CD4-positive, CD25-positive, alpha-beta regulatory T cell (primary cell): ENCODE data around the gene HIVEP3. TPM values are rescaled to one million over a fixed set of nuclear protein-coding genes. Genes with fewer than 3 reads are reported as not detected.
A peak's percentile ranks its signal among the peaks of the same experiment; 100 is the strongest.

Experiments
- ATAC-seq, 2 donors: fragments of 150-1000 bp; cut with Tn5 transposase; one replicate each; pipeline ENCODE4 v1.10.0; 2021; ENCODE audit warnings: low read depth in 2 of 2, moderate number of reproducible peaks in 2 of 2, moderate library complexity in 1 of 2
- DNase-seq, 3 donors: peaks; one replicate each; pipeline versions ENCODE4 v3.0.0 to v3.0.0-alpha.2; 2012 to 2022; ENCODE audit warnings: mixed read lengths in 1 of 3
- H3K27ac ChIP-seq: one replicate; pipeline ENCODE4 v1.7.0; 2013; ENCODE audit warnings: mild to moderate bottlenecking, low read length; ENCODE audit not compliant: insufficient read depth, poor library complexity, severe bottlenecking
- H3K27me3 ChIP-seq: one replicate; pipeline ENCODE4 v1.7.0; 2013; ENCODE audit warnings: low read length; ENCODE audit not compliant: control insufficient read depth, insufficient read depth
- H3K36me3 ChIP-seq: one replicate; pipeline ENCODE4 v1.7.0; 2013; ENCODE audit warnings: mild to moderate bottlenecking, low read length, moderate library complexity; ENCODE audit not compliant: control insufficient read depth, insufficient read depth
- H3K4me1 ChIP-seq: 2 replicates; pipeline ENCODE4 v1.7.0; 2013; ENCODE audit warnings: mild to moderate bottlenecking, low read length; ENCODE audit not compliant: insufficient read depth, control insufficient read depth, poor library complexity, severe bottlenecking
- H3K4me3 ChIP-seq: one replicate; pipeline ENCODE4 v1.7.0; 2013; ENCODE audit warnings: low read depth, mild to moderate bottlenecking, low read length, moderate library complexity
- H3K9me3 ChIP-seq, 2 experiments: 1 replicate in 1 of 2; 2 replicates in 1 of 2; pipeline ENCODE4 v1.7.0; 2013; ENCODE audit warnings: low read length in 2 of 2, mild to moderate bottlenecking in 1 of 2, moderate library complexity in 1 of 2; ENCODE audit not compliant: control insufficient read depth in 2 of 2
- H3K27ac Mint-ChIP-seq, 3 donors: one replicate each; pipeline ENCODE4 v1.8.0; 2020 to 2022; ENCODE audit warnings: mild to moderate bottlenecking in 3 of 3, mixed read lengths in 3 of 3, moderate library complexity in 2 of 3
- H3K27me3 Mint-ChIP-seq: one replicate; pipeline ENCODE4 v1.8.0; 2022; ENCODE audit warnings: mild to moderate bottlenecking, mixed read lengths
- H3K36me3 Mint-ChIP-seq: one replicate; pipeline ENCODE4 v1.8.0; 2020; ENCODE audit warnings: mixed read lengths
- H3K4me1 Mint-ChIP-seq, 4 donors: one replicate each; pipeline ENCODE4 v1.8.0; 2020 to 2022; ENCODE audit warnings: mixed read lengths in 4 of 4, mild to moderate bottlenecking in 1 of 4
- H3K4me3 Mint-ChIP-seq, 4 donors: one replicate each; pipeline ENCODE4 v1.8.0; 2020 to 2022; ENCODE audit warnings: mild to moderate bottlenecking in 4 of 4, mixed read lengths in 4 of 4, moderate library complexity in 3 of 4
- H3K9me3 Mint-ChIP-seq, 7 donors: one replicate each; pipeline ENCODE4 v1.8.0; 2020 to 2022; ENCODE audit warnings: mixed read lengths in 7 of 7, mild to moderate bottlenecking in 3 of 7, moderate library complexity in 2 of 7
- polyA plus RNA-seq, 4 donors: library from polyadenylated mRNA; unstranded; fragments of 300-500 nt; fragmentation: Illumina TruSeq; gene quantifications; one replicate each; pipeline ENCODE4 v1.2.3, GENCODE V29; 2021
- total RNA-seq: library from RNA; stranded (reverse); gene quantifications from one replicate; pipeline ENCODE4 v1.2.3, GENCODE V29; 2022

The HIVEP3 gene
- total and polyA plus RNA-seq, 5 donors from 2014 or later: 3.9 to 17.2 (median 7.5) TPM

DNA sequence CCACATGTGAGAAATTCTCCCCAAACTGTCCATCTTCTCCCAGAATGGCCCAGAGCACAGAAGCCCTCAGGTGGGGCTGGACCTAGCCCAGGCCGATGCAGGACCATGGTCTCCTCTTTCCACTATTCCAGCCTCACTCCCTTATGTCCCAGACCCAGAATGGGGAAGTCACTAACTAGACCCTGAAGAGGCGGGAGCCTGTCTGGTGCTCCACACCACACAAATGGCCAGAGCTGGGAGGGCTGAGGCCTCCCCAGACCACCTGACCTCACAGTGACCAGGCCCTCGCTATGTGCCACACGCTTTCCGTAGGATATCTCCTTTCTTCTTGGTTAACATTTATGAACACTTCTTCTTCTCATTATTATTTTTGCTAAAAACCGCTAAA, 379.3 kb downstream of the HIVEP3 start:
- peaks cover 4 to 21% (median 12%) of the 10 kb centered on the region in 4 donors for H3K4me1 Mint-ChIP-seq

DNA sequence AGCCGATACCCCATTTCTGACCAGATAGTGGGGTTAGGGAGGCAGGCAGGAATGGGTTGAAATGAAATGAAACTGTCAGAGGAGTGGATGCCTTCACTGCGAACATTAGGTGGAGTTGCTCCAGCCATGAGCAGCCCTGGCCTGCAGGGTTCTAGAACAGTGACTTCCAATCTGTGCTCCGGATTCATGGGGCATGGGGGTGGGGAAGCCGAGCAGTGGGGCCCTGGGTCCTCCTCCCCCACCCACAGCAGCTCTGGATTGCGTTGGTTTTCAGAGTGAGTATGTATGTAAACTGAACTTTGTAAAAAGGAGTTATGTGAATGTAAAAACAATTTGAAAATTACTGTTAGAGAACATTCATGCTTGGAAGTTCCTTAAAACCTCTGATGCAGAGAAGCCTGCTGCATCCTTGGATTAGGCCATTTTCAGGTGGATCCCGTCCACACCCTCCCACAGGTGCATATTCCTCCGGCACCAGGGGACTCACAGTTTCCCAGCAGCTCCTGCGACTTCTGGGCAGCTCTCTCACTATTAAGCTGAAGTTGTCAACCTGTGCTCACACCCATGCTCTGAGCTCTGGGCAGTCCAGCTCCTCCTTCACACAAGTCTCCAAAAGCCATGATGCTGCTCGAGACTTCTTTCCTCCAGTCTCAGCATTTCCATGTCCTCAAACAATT, 379.8 kb downstream of the HIVEP3 start:
- Histone ChIP-seq H3K36me3 (peaks cover 6% of the 10 kb centered on the region), H3K4me3 (no peak overlapping the region), H3K4me1 (no peaks in the 10 kb centered on the region), H3K27me3 (no peaks in the 10 kb centered on the region), H3K27ac (no peak overlapping the region), H3K9me3 (no peaks in the 10 kb centered on the region)
- Mint-ChIP-seq H3K4me3 (no peak overlapping the region), H3K4me1 (peaks cover 4 to 21% (median 12%) of the 10 kb centered on the region in 4 donors), H3K9me3 (peaks cover 0 to 2% (median 0%) of the 10 kb centered on the region in 7 donors), H3K36me3 (peaks cover 32% of the 10 kb centered on the region), H3K27ac (peak overlapping the region in 1 of 3 donors; percentile 20), H3K27me3 (no peaks in the 10 kb centered on the region)
- ATAC-seq (no peak), DNase-seq (no peak)

More for the DNA sequence above, 379.3 kb downstream of the HIVEP3 start:
- Histone ChIP-seq H3K36me3 (peaks cover 8% of the 10 kb centered on the region), H3K4me3 (no peak overlapping the region), H3K9me3 (no peaks in the 10 kb centered on the region), H3K27me3 (no peaks in the 10 kb centered on the region), H3K4me1 (no peaks in the 10 kb centered on the region), H3K27ac (no peak overlapping the region)
- H3K9me3 Mint-ChIP-seq: no peaks in the 10 kb centered on the region
- DNase-seq (no peak), ATAC-seq (no peak)
- H3K27ac Mint-ChIP-seq: peak overlapping the region in 1 of 3 donors; percentile 75
- H3K4me3 Mint-ChIP-seq: no peak overlapping the region
- H3K36me3 Mint-ChIP-seq: peaks cover 28% of the 10 kb centered on the region
- no peaks in the 10 kb centered on the region for H3K27me3 Mint-ChIP-seq

DNA sequence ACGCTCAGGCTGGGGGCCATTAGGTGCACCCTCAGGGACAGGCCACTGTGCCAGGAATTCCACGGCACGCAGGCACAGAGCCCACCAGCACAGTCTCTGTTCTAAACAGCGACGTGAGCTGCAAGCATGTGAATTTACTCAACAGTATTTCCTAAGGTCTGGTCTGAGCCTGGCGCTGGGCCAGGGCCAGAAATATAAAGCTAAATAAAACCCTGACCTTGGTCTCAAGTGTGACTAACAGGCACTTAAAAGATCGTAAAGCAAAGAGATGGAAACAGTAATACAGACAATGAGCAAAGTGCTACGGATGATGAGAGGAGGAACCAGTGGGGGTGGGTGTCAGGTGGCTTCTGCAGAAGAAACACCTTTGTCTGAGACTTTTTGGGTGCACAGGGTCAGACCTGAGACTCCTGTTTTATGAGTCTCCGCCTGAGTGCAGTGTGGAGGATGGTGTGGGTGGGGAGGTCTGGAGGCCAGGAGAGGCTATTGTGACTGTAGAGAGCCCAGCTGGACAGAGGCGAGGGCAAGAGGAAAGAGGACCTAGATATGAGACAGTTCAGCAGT, 380.9 kb downstream of the HIVEP3 start:
- peaks cover 4% of the 10 kb centered on the region for H3K36me3 ChIP-seq
- Mint-ChIP-seq H3K4me3 (no peak overlapping the region), H3K36me3 (peaks cover 33% of the 10 kb centered on the region), H3K9me3 (peaks cover 0 to 4% (median 0%) of the 10 kb centered on the region in 7 donors), H3K27me3 (no peaks in the 10 kb centered on the region), H3K4me1 (peaks cover 4 to 21% (median 10%) of the 10 kb centered on the region in 4 donors), H3K27ac (peak overlapping the region; percentile 2 to 16 (median 16))
- ATAC-seq (no peak), DNase-seq (no peak)
- no peaks in the 10 kb centered on the region for H3K27me3 ChIP-seq
- no peaks in the 10 kb centered on the region for H3K9me3 ChIP-seq
- H3K27ac ChIP-seq: no peak overlapping the region
- H3K4me1 ChIP-seq: no peaks in the 10 kb centered on the region
- no peak overlapping the region for H3K4me3 ChIP-seq

DNA sequence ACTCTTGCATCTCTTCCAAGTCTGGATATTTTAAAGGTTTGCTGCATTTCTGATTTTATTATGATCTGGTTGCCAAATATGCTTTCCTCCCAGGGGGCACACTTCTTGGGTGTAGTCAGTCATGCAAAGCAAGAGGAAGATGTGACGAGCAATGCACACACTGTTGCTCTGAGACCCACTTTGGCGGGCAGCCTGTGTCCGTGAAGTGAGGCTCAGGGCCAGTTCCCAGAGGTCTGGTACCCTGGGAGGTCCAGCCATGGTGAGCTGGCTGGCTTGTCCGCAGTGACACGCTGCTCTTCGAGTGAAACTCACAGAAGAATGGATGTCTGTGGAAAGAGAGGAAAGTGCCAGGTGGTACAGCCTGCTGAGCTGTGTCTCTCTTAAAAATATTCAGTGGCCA, 381.5 kb downstream of the HIVEP3 start:
- Histone ChIP-seq H3K27ac (no peak overlapping the region), H3K27me3 (no peaks in the 10 kb centered on the region), H3K4me1 (no peaks in the 10 kb centered on the region), H3K9me3 (no peaks in the 10 kb centered on the region), H3K36me3 (peaks cover 4% of the 10 kb centered on the region), H3K4me3 (no peak overlapping the region)
- ATAC-seq (no peak), DNase-seq (no peak)
- Mint-ChIP-seq H3K9me3 (peaks cover 0 to 4% (median 0%) of the 10 kb centered on the region in 7 donors), H3K36me3 (peaks cover 30% of the 10 kb centered on the region), H3K4me1 (peaks cover 4 to 18% (median 10%) of the 10 kb centered on the region in 4 donors), H3K27me3 (no peaks in the 10 kb centered on the region), H3K4me3 (no peak overlapping the region), H3K27ac (peak overlapping the region in 1 of 3 donors; percentile 16)

DNA sequence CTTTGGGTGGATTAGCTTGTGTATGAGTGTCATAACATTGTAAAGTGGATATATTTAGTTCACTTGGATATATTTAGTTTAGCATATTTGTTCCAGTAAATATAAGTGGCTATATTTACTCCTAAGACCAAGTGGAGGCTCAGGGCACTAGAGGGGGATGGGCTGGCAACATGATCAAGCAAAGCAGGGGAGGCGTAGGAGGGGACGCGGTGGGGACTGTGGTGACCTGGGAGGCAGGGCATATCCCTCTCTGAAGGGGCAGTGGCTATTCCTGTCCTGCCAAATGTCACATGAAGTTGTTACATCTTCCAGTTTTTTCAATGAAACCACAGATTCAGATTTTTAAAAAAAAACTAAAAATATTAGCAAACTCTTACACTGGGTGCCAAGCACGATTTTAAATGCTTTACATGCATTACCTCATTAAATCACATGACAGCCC, 382.3 kb downstream of the HIVEP3 start:
- no peaks in the 10 kb centered on the region for H3K27me3 Mint-ChIP-seq
- DNase-seq (no peak), ATAC-seq (no peak)
- Histone ChIP-seq H3K4me3 (no peak overlapping the region), H3K4me1 (no peaks in the 10 kb centered on the region), H3K27ac (no peak overlapping the region), H3K27me3 (no peaks in the 10 kb centered on the region), H3K9me3 (no peaks in the 10 kb centered on the region), H3K36me3 (peaks cover 4% of the 10 kb centered on the region)
- H3K4me1 Mint-ChIP-seq: peaks cover 0 to 13% (median 7%) of the 10 kb centered on the region in 4 donors
- H3K9me3 Mint-ChIP-seq: peaks cover 0 to 4% (median 0%) of the 10 kb centered on the region in 7 donors
- peaks cover 24% of the 10 kb centered on the region for H3K36me3 Mint-ChIP-seq
- H3K27ac Mint-ChIP-seq: no peak overlapping the region
- H3K4me3 Mint-ChIP-seq: no peak overlapping the region

DNA sequence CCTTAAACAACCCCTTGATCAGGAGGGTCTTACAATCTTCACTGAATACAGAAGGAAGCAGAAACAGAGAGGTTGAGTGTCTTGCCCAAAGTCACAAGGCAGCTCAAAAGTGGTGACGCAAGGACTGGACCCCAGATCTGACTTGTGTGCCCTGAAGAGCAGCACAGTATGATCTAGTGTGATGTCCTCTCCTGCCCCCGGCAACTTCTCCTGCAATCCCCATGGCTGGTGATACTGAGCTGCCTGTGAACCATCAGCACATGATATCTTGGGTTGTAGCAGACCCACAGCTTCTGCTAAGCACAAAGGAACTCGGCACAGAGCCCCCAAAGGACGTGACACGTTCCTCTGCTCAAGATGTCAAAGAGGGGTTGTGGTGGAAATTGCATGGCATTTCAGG, 383.0 kb downstream of the HIVEP3 start:
- Histone ChIP-seq H3K27me3 (no peaks in the 10 kb centered on the region), H3K4me1 (no peaks in the 10 kb centered on the region), H3K4me3 (no peak overlapping the region), H3K9me3 (no peaks in the 10 kb centered on the region), H3K27ac (no peak overlapping the region), H3K36me3 (peaks cover 4% of the 10 kb centered on the region)
- Mint-ChIP-seq H3K4me3 (no peak overlapping the region), H3K36me3 (peaks cover 23% of the 10 kb centered on the region), H3K9me3 (peaks cover 0 to 5% (median 0%) of the 10 kb centered on the region in 7 donors), H3K27ac (no peak overlapping the region), H3K4me1 (peaks cover 0 to 6% (median 3%) of the 10 kb centered on the region in 4 donors), H3K27me3 (no peaks in the 10 kb centered on the region)
- DNase-seq (no peak), ATAC-seq (no peak)

DNA sequence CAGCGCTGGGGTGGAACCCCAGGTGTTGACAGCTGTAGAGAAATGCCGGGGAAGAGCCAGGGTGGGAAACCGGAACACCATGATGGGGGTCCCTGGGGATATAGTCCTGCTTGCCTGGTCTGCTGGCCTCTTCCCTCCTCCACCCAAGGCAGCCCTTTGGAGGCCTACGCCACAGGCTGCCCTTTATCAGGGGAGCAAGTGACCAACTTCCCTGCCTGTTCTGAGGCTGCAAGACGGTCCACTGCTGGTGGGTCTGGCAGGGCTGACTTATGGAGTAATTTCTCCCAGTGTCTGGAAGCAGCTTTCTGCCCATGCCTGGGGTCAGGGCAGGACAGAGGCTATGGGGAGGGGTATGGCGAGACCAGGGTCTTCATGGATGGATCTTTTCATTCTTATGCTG, 383.4 kb downstream of the HIVEP3 start:
- Histone ChIP-seq H3K4me1 (no peaks in the 10 kb centered on the region), H3K27ac (no peak overlapping the region)
- DNase-seq: no peak

More for the DNA sequence above, 383.4 kb downstream of the HIVEP3 start:
- Mint-ChIP-seq H3K4me3 (no peak overlapping the region), H3K4me1 (peaks cover 0 to 4% (median 3%) of the 10 kb centered on the region in 4 donors), H3K9me3 (peaks cover 0 to 5% (median 0%) of the 10 kb centered on the region in 7 donors), H3K27ac (no peak overlapping the region), H3K36me3 (peaks cover 23% of the 10 kb centered on the region), H3K27me3 (no peaks in the 10 kb centered on the region)
- H3K36me3 ChIP-seq: peaks cover 4% of the 10 kb centered on the region
- ATAC-seq: no peak
- no peak overlapping the region for H3K4me3 ChIP-seq
- H3K9me3 ChIP-seq: no peaks in the 10 kb centered on the region
- H3K27me3 ChIP-seq: no peaks in the 10 kb centered on the region
